LHCN-M2 (cell line): Measurements from ENCODE around the gene SARS2. TPM values are rescaled to one million over a fixed set of nuclear protein-coding genes. Genes with fewer than 3 reads are reported as not detected.
"Not testable (repeated sequence)": the region's sequence is repeated elsewhere in the genome, so short reads cannot be mapped to it uniquely, and the experiment has no call there.

ENCODE experiments used
- DNase-seq: peaks from one replicate; pipeline ENCODE4 v3.0.0-alpha.2; 2012; ENCODE audit warnings: low read depth
- total RNA-seq: library from RNA; depleted of rRNA; stranded (reverse); fragments of >200 nt; gene quantifications from 2 replicates; pipeline ENCODE4 v1.2.3, GENCODE V29; 2014

Gene SARS2
- total RNA-seq, 1 experiment from 2014 or later = 35.9 TPM

- DNase-seq = no peak
These were observed 37.7 kb downstream of the SARS2 start for GRCh38 chr19:38892841-38893240.

GRCh38 chr19:38891771-38892170 lies 38.8 kb downstream of the SARS2 start:
- DNase-seq = peak; percentile 65

GRCh38 chr19:38890686-38891085 lies 39.9 kb downstream of the SARS2 start:
- DNase-seq = peak; percentile 76

GRCh38 chr19:38889803-38890202 lies 40.8 kb downstream of the SARS2 start:
- DNase-seq = no peak

GRCh38 chr19:38888876-38889275 lies 41.7 kb downstream of the SARS2 start:
- no peak for DNase-seq

GRCh38 chr19:38884691-38885090 lies 45.9 kb downstream of the SARS2 start:
- DNase-seq = not testable (repeated sequence)

GRCh38 chr19:38883286-38883685 lies 47.3 kb downstream of the SARS2 start:
- DNase-seq = no peak

- no peak for DNase-seq
These were observed 49.5 kb downstream of the SARS2 start for GRCh38 chr19:38880882-38881609.

GRCh38 chr19:38880076-38880881 lies 50.3 kb downstream of the SARS2 start:
- DNase-seq = no peak

GRCh38 chr19:38879400-38879751 lies 51.2 kb downstream of the SARS2 start:
- no peak for DNase-seq

- DNase-seq = no peak
These were observed 51.8 kb downstream of the SARS2 start for GRCh38 chr19:38878575-38879399.

- no peak for DNase-seq
These were observed 52.6 kb downstream of the SARS2 start, which contains the start of gene RINL for GRCh38 chr19:38877781-38878574. Gene RINL (minus strand): TSS chr19:38878275. CDS start chr19:38876742, 1,533 bp downstream.

GRCh38 chr19:38875656-38876395 lies 54.7 kb downstream of the SARS2 start:
- DNase-seq = peak; percentile 29

GRCh38 chr19:38873400-38873799 lies 57.2 kb downstream of the SARS2 start:
- DNase-seq = not testable (repeated sequence)

- no peak for DNase-seq
These were observed 60.0 kb downstream of the SARS2 start for GRCh38 chr19:38870612-38871011.

- no peak for DNase-seq
These were observed 60.5 kb downstream of the SARS2 start for GRCh38 chr19:38869836-38870607.

- DNase-seq = no peak
These were observed 61.3 kb downstream of the SARS2 start for GRCh38 chr19:38869160-38869835.

- no peak for DNase-seq
These were observed 62.0 kb downstream of the SARS2 start for GRCh38 chr19:38868551-38868950.

GRCh38 chr19:38867171-38867780 lies 63.3 kb downstream of the SARS2 start:
- DNase-seq = no peak
